CD1c-positive myeloid dendritic cell (primary cell): ENCODE data around the gene GPN1.
"Not testable (repeated sequence)": the region's sequence is repeated elsewhere in the genome, so short reads cannot be mapped to it uniquely, and the experiment has no call there.

Experiments used
- DNase-seq: peaks from one replicate; pipeline ENCODE4 v3.0.0-alpha.2; 2016; ENCODE audit errors: extremely low spot score

Gene GPN1

GRCh38 chr2:27627963-27628766 lies 685 bp upstream of the GPN1 start:
- peak; percentile 64 for DNase-seq

DNA sequence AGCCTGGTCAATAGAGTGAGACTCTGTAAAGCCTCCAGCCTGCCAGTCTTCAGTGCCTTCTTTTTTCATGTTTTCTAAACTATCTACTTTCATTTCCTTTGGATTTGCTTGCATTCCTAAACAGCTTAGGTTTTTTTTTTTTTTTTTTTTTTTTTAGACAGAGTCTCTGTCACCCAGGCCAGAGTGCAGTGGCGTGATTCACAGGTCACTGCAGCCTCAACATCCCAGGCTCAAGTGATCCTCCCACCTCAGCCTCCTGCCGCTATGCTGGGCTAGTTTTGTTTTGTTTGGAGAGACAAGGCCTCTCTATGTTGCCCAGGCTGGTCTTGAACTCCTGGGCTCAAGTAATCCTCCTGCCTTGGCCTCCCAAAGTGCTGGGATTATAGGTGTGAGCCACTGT lies 1.4 kb downstream of the GPN1 start:
- DNase-seq, result not testable (repeated sequence)

- no peak for DNase-seq
Measured at GRCh38 chr2:27634291-27634690, 5.4 kb downstream of the GPN1 start.

DNA sequence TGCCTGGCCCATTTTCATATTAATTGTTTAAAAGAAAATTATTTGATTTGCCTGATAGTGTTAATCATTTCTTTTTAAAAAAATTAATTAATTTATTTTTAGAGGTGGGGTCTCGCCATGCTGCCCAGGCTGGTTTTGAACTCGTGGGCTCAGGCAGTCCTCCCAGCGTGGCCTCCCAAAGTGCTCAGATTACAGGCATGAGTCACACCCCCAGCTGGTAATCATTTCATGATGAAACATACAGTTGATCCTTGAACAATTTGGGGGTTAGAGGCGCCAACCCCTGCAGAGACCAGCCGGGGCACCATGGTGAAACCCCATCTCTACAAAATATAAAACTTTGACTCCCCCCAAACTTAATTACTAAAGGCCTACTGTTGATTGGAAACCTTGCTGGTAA lies 7.9 kb downstream of the GPN1 start:
- DNase-seq, result no peak

GRCh38 chr2:27638037-27638637 lies 9.3 kb downstream of the GPN1 start:
- DNase-seq, result peak; percentile 23

GRCh38 chr2:27638709-27639108 lies 9.9 kb downstream of the GPN1 start:
- no peak for DNase-seq

GRCh38 chr2:27640722-27641245 lies 11.9 kb downstream of the GPN1 start:
- no peak for DNase-seq

GRCh38 chr2:27645197-27645596 lies 16.3 kb downstream of the GPN1 start:
- no peak for DNase-seq

DNA sequence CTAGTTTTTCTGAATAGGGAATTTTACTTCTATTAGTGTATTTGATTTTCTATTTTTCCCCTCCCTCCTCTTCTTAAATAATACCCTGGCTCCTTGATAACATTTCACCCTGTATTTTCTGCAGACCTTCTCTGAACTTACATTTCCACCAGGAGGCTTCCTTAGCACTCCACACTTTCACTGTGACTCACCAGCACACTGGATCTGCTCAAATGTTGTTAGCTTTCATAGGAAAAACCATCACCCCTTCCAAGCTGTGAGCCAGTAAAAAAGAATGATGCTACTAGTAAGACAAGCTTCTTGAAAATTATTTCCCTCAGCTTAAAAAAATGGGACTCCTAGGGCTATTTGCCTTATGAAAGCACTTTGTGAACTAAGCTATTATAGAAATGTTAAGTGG lies 18.4 kb downstream of the GPN1 start:
- DNase-seq, result no peak

DNA sequence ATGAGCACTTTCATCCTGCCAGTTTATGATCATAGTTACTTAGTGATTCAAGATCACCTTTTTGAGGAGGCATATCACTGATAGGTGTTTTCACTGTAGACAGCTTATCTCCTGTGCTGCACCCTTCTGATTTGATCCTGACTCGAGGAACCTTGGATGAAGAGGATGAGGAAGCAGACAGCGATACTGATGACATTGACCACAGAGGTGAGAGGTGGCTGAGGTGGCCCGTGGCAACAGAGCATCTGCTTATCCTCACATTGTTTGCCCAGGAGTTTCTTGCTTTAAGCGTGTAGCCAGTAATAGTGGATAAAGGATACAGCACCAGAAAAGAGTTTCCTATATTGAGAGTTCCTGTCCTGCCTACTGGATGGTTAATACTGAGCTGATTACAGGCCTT lies 18.9 kb downstream of the GPN1 start:
- DNase-seq, result no peak

GRCh38 chr2:27651056-27651455 lies 22.2 kb downstream of the GPN1 start:
- DNase-seq, result no peak

GRCh38 chr2:27652341-27652740 lies 23.5 kb downstream of the GPN1 start:
- DNase-seq, result no peak

DNA sequence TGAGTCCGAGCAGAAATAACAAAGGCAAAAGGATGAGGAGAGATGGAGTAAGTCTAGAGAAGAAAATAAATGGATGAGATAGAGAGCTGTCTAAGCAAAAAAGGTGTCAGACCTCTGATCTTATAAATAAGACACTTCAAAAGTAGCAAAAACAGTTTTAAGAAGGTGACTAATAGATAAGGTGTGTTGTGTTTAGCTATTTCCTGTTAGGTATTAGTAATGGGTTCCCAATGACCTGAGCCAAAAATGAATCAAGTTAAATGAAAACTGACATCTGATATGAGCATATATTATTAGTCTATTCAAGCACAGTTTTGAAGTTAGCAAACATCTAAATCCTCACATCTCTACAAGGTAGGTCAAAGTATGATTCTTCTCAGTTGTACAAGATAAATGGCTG lies 23.9 kb downstream of the GPN1 start:
- no peak for DNase-seq

DNA sequence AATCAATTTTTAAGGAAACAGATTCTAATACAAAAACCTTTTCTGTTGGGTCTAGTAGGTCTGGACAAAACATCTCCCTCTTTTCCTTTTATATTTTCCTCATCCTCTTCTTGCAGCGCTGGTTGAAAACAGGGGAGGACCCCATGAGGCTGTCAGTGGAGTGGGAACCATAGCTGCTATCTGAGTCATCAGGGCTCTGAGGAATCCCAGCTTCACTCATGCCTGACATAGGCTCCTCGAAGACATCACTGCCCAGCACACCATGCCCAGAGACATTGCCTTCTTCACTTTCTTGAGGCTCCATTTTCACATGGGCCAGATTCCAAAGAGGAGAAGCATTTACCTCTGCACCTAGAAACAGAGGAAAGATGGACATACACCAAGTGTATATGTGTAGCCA lies 24.5 kb downstream of the GPN1 start:
- no peak for DNase-seq

DNA sequence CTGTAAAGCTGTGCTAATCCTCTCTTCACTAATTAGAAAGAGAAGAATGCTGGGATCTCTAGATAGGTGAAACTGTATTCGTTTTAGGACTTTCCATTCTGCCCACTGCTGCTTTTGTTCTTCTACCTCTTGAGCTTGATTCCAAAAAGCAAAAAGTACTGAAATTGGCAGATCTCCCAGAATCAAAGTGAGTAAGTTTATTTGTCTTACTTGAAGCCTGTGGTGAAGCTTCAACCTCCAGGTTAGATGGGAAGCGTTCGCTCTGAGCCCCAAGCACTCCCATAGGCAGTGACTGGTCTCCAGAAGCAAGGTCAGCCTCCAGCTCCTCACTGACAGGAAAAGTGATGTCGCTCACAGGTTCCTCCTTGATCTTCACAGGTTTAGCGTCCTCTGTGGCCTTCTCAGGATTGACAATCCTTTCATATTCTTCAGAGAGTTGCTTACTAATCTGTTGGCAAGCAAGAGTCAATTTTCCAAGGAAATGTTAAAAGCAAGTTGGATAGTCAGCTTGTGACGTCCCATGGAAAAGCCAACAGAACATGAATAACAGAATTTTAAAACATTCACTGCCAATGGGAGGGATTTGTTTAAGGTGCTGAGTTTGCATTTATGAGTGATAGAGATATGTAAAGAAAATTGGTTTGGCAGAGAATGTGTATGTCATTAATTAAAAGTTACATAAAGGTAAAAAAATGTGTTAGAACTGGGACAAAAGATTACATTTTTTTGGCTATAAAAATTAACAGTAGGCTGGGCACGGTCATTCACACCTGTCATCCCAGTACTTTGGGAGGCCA lies 26.5 kb downstream of the GPN1 start:
- no peak for DNase-seq

DNA sequence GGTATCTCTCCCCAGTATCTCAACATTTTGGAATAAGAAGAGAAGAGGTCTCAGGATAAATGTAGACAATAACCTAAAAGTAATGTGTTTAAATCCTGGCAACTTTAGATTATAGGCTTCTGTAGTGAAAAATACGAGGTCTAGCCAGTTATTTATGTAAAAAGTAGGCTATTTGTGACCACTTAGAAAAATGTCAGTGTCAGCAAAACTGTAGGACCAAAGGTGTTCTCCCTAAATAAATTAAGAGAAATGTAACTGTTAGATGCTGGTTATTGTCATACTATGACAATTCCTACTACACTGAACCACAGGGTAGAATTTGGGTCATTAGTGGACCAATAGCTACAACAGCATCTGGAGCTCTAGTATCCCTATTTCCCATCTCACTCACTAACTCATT lies 32.5 kb downstream of the GPN1 start:
- DNase-seq, result no peak

GRCh38 chr2:27663285-27664153 lies 34.7 kb downstream of the GPN1 start, which contains the start of the genes SLC4A1AP and SUPT7L:
TSS of gene SLC4A1AP (plus strand) at chr2:27663889. CDS start at chr2:27663915, 26 bp downstream.
TSS of gene SUPT7L (minus strand) at chr2:27663614. CDS start at chr2:27662192, 1,422 bp downstream.
- peak; percentile 81 for DNase-seq

- no peak for DNase-seq
Measured at GRCh38 chr2:27664154-27664574, 35.3 kb downstream of the GPN1 start.

GRCh38 chr2:27664622-27665363 lies 35.9 kb downstream of the GPN1 start:
- peak; percentile 35 for DNase-seq

DNA sequence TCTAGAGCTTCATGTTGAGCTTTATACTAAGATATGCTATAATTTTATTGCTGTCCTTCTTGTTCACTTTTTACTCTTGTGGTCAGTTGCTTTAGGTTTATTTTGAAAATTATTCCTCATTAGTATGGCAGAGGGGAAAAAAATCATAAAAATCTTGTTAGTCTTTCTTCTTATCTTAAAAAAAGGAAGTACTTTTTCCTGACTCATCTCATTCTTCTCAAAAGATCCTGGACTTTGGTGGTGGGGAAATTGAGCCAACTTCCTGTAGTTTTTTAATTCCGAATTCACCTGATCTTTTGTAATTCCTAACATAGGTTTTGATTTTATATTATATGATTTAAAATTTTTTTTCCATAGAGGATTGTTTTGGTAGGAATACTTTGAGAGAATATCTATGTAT lies 38.6 kb downstream of the GPN1 start:
- DNase-seq, result peak; percentile 46

GRCh38 chr2:27671235-27671634 lies 42.4 kb downstream of the GPN1 start:
- DNase-seq, result no peak
